Loucy (cell line): ENCODE data around the gene KCNC4.

Source experiments
- EZH2phosphoT487 ChIP-seq: fragments of 200-600 bp; IDR thresholded peaks from 2 replicates; pipeline ENCODE4 v1.6.1; 2018; ENCODE audit warnings: antibody characterized with exemption, mild to moderate bottlenecking, moderate library complexity, borderline replicate concordance
- TF ChIP-seq, protein P1 (sequence below): fragments of 200-600 bp; sonication (generic); conservative IDR thresholded peaks from 2 replicates; pipeline ENCODE4 v1.5.1; 2014; ENCODE audit warnings: mild to moderate bottlenecking, antibody characterized with exemption, low read length

DNA sequence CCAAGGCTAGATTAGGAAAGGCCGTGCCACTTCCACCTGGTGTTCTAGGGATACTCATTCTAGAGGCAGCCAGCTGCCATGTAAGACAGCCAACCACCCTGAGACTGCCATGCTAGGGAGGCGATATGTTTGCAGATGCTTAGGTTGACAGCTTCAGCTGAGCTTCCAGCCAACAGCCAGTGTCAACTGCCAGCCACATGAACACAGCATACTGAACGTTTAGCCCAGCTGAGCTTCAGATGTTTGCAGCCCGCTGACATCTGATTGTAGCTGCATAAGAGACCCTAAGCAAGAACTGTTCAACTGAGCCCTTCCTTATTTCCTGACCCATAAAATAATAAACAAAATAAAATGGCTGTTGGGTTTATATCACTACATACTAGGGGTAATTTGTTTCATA is 5.0 kb upstream of the KCNC4 start:
- TF ChIP-seq, protein P1, sequence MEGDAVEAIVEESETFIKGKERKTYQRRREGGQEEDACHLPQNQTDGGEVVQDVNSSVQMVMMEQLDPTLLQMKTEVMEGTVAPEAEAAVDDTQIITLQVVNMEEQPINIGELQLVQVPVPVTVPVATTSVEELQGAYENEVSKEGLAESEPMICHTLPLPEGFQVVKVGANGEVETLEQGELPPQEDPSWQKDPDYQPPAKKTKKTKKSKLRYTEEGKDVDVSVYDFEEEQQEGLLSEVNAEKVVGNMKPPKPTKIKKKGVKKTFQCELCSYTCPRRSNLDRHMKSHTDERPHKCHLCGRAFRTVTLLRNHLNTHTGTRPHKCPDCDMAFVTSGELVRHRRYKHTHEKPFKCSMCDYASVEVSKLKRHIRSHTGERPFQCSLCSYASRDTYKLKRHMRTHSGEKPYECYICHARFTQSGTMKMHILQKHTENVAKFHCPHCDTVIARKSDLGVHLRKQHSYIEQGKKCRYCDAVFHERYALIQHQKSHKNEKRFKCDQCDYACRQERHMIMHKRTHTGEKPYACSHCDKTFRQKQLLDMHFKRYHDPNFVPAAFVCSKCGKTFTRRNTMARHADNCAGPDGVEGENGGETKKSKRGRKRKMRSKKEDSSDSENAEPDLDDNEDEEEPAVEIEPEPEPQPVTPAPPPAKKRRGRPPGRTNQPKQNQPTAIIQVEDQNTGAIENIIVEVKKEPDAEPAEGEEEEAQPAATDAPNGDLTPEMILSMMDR = no peak
- TF ChIP-seq EZH2phosphoT487 = no peak
